ENCODE data around the gene ITPR2. TPM values are rescaled to one million over a fixed set of nuclear protein-coding genes. Genes with fewer than 3 reads are reported as not detected.

Gene ITPR2
- total and polyA plus RNA-seq, 4 donors, result 1.5 to 84.8 (median 21.8) TPM

GRCh38 chr12:26633591-26634210 lies 199.3 kb downstream of the ITPR2 start:
- intact Hi-C loops (cut with DNase I), result loop anchor here in 1 of 2 donors (5.0 kb wide), 1 partner anchor 69 kb away; no protein-coding TSS in a partner anchor
- Histone ChIP-seq H3K4me1 (ENCODE audit: control insufficient read depth in 1 of 2, insufficient read depth in 2 of 2, low read length in 2 of 2) (no peaks in the 10 kb centered on the region), H3K27ac (ENCODE audit: low read depth in 1 of 2, low read length in 2 of 2) (no peak overlapping the region), H3K9me3 (ENCODE audit: control insufficient read depth, low read length) (no peaks in the 10 kb centered on the region), H3K27me3 (ENCODE audit: control insufficient read depth in 1 of 2, insufficient read depth in 2 of 2, low read length in 1 of 2) (no peaks in the 10 kb centered on the region), H3K4me3 (ENCODE audit: low read length in 2 of 2) (no peak overlapping the region), H3K36me3 (ENCODE audit: control insufficient read depth in 1 of 2, insufficient read depth in 2 of 2, low read length in 1 of 2) (no peaks in the 10 kb centered on the region)
- DNase-seq (no peak), ATAC-seq (ENCODE audit: low FRiP score) (no peak)
- 46 to 54% methylated on average over 5 of the region's 5 CpGs for WGBS, 2 donors

- no peaks in the 10 kb centered on the region for H3K9me3 ChIP-seq (ENCODE audit: control insufficient read depth, low read length)
- H3K4me3 ChIP-seq (ENCODE audit: low read length in 2 of 2), result no peak overlapping the region
- WGBS, 2 donors, result 95 to 96% methylated on average over 6 of the region's 6 CpGs
- no peak for ATAC-seq (ENCODE audit: low FRiP score)
- no peak overlapping the region for H3K27ac ChIP-seq (ENCODE audit: low read depth in 1 of 2, low read length in 2 of 2)
- intact Hi-C loops (cut with DNase I), result loop anchor here in 1 of 2 donors (5.0 kb wide), 1 partner anchor 70 kb away; no protein-coding TSS in a partner anchor
- H3K4me1 ChIP-seq (ENCODE audit: control insufficient read depth in 1 of 2, insufficient read depth in 2 of 2, low read length in 2 of 2), result no peaks in the 10 kb centered on the region
- DNase-seq, result no peak
- no peaks in the 10 kb centered on the region for H3K27me3 ChIP-seq (ENCODE audit: control insufficient read depth in 1 of 2, insufficient read depth in 2 of 2, low read length in 1 of 2)
- H3K36me3 ChIP-seq (ENCODE audit: control insufficient read depth in 1 of 2, insufficient read depth in 2 of 2, low read length in 1 of 2), result no peaks in the 10 kb centered on the region
Observed at GRCh38 chr12:26632756-26633155, 200.2 kb downstream of the ITPR2 start.

GRCh38 chr12:26631846-26632245 lies 201.1 kb downstream of the ITPR2 start:
- intact Hi-C loops (cut with DNase I), result loop anchor here in 1 of 2 donors (5.0 kb wide), 1 partner anchor 70 kb away; no protein-coding TSS in a partner anchor
- ATAC-seq (ENCODE audit: low FRiP score), result no peak

GRCh38 chr12:26630546-26631027 lies 202.4 kb downstream of the ITPR2 start:
- ATAC-seq (ENCODE audit: low FRiP score) (peak; percentile 75), DNase-seq (peak in 1 of 2 donors; percentile 53)
- H3K27ac ChIP-seq (ENCODE audit: low read depth in 1 of 2, low read length in 2 of 2), result no peak overlapping the region
- 9 to 14% methylated on average over 10 of the region's 10 CpGs for WGBS, 2 donors
- intact Hi-C loops (cut with DNase I), result loop anchor here in 1 of 2 donors (5.0 kb wide), 1 partner anchor 72 kb away; no protein-coding TSS in a partner anchor
- no peaks in the 10 kb centered on the region for H3K9me3 ChIP-seq (ENCODE audit: control insufficient read depth, low read length)
- H3K36me3 ChIP-seq (ENCODE audit: control insufficient read depth in 1 of 2, insufficient read depth in 2 of 2, low read length in 1 of 2), result peaks cover 0 to 3% of the 10 kb centered on the region in 2 donors
- no peaks in the 10 kb centered on the region for H3K4me1 ChIP-seq (ENCODE audit: control insufficient read depth in 1 of 2, insufficient read depth in 2 of 2, low read length in 2 of 2)
- H3K4me3 ChIP-seq (ENCODE audit: low read length in 2 of 2), result peak overlapping the region in 1 of 2 donors; percentile 48
- H3K27me3 ChIP-seq (ENCODE audit: control insufficient read depth in 1 of 2, insufficient read depth in 2 of 2, low read length in 1 of 2), result no peaks in the 10 kb centered on the region

More at GRCh38 chr12:26631846-26632245, 201.1 kb downstream of the ITPR2 start:
- Histone ChIP-seq H3K27ac (ENCODE audit: low read depth in 1 of 2, low read length in 2 of 2) (no peak overlapping the region), H3K4me1 (ENCODE audit: control insufficient read depth in 1 of 2, insufficient read depth in 2 of 2, low read length in 2 of 2) (no peaks in the 10 kb centered on the region), H3K27me3 (ENCODE audit: control insufficient read depth in 1 of 2, insufficient read depth in 2 of 2, low read length in 1 of 2) (no peaks in the 10 kb centered on the region), H3K9me3 (ENCODE audit: control insufficient read depth, low read length) (no peaks in the 10 kb centered on the region), H3K36me3 (ENCODE audit: control insufficient read depth in 1 of 2, insufficient read depth in 2 of 2, low read length in 1 of 2) (no peaks in the 10 kb centered on the region), H3K4me3 (ENCODE audit: low read length in 2 of 2) (no peak overlapping the region)
- DNase-seq, result no peak
- 95 to 97% methylated on average over 6 of the region's 6 CpGs for WGBS, 2 donors

- Histone ChIP-seq H3K27ac (ENCODE audit: low read depth in 1 of 2, low read length in 2 of 2) (no peak overlapping the region), H3K4me1 (ENCODE audit: control insufficient read depth in 1 of 2, insufficient read depth in 2 of 2, low read length in 2 of 2) (no peaks in the 10 kb centered on the region), H3K9me3 (ENCODE audit: control insufficient read depth, low read length) (no peaks in the 10 kb centered on the region), H3K27me3 (ENCODE audit: control insufficient read depth in 1 of 2, insufficient read depth in 2 of 2, low read length in 1 of 2) (no peaks in the 10 kb centered on the region), H3K36me3 (ENCODE audit: control insufficient read depth in 1 of 2, insufficient read depth in 2 of 2, low read length in 1 of 2) (peaks cover 0 to 3% of the 10 kb centered on the region in 2 donors), H3K4me3 (ENCODE audit: low read length in 2 of 2) (no peak overlapping the region)
- intact Hi-C loops (cut with DNase I), result loop anchor here (5.0 to 10.0 kb wide), 2 partner anchors 72 to 245 kb away; no protein-coding TSS in a partner anchor
- DNase-seq (no peak), ATAC-seq (ENCODE audit: low FRiP score) (no peak)
- 7 to 10% methylated on average over 1 of the region's 1 CpG for WGBS, 2 donors
Observed at GRCh38 chr12:26629864-26630263, 203.1 kb downstream of the ITPR2 start.

GRCh38 chr12:26628234-26628633 lies 204.8 kb downstream of the ITPR2 start:
- Histone ChIP-seq H3K4me1 (ENCODE audit: control insufficient read depth in 1 of 2, insufficient read depth in 2 of 2, low read length in 2 of 2) (no peaks in the 10 kb centered on the region), H3K4me3 (ENCODE audit: low read length in 2 of 2) (no peak overlapping the region), H3K27me3 (ENCODE audit: control insufficient read depth in 1 of 2, insufficient read depth in 2 of 2, low read length in 1 of 2) (no peaks in the 10 kb centered on the region), H3K27ac (ENCODE audit: low read depth in 1 of 2, low read length in 2 of 2) (no peak overlapping the region), H3K36me3 (ENCODE audit: control insufficient read depth in 1 of 2, insufficient read depth in 2 of 2, low read length in 1 of 2) (peaks cover 0 to 3% of the 10 kb centered on the region in 2 donors), H3K9me3 (ENCODE audit: control insufficient read depth, low read length) (no peaks in the 10 kb centered on the region)
- intact Hi-C loops (cut with DNase I), result loop anchor here in 1 of 2 donors (10.0 kb wide), 1 partner anchor 247 kb away; no protein-coding TSS in a partner anchor
- 88% methylated on average over 2 of the region's 2 CpGs for WGBS, 2 donors
- no peak for ATAC-seq (ENCODE audit: low FRiP score)
- no peak for DNase-seq

GRCh38 chr12:26627335-26627734 lies 205.7 kb downstream of the ITPR2 start:
- Histone ChIP-seq H3K27me3 (ENCODE audit: control insufficient read depth in 1 of 2, insufficient read depth in 2 of 2, low read length in 1 of 2) (no peaks in the 10 kb centered on the region), H3K27ac (ENCODE audit: low read depth in 1 of 2, low read length in 2 of 2) (no peak overlapping the region), H3K4me3 (ENCODE audit: low read length in 2 of 2) (no peak overlapping the region), H3K36me3 (ENCODE audit: control insufficient read depth in 1 of 2, insufficient read depth in 2 of 2, low read length in 1 of 2) (peaks cover 0 to 3% of the 10 kb centered on the region in 2 donors), H3K9me3 (ENCODE audit: control insufficient read depth, low read length) (no peaks in the 10 kb centered on the region), H3K4me1 (ENCODE audit: control insufficient read depth in 1 of 2, insufficient read depth in 2 of 2, low read length in 2 of 2) (no peaks in the 10 kb centered on the region)
- intact Hi-C loops (cut with DNase I), result loop anchor here in 1 of 2 donors (10.0 kb wide), 1 partner anchor 247 kb away; no protein-coding TSS in a partner anchor
- ATAC-seq (ENCODE audit: low FRiP score), result no peak
- DNase-seq, result no peak
- WGBS, 2 donors, result 89 to 93% methylated on average over 4 of the region's 4 CpGs

GRCh38 chr12:26623136-26623535 lies 209.9 kb downstream of the ITPR2 start:
- Histone ChIP-seq H3K27ac (ENCODE audit: low read depth in 1 of 2, low read length in 2 of 2) (no peak overlapping the region), H3K36me3 (ENCODE audit: control insufficient read depth in 1 of 2, insufficient read depth in 2 of 2, low read length in 1 of 2) (peaks cover 0 to 5% of the 10 kb centered on the region in 2 donors), H3K9me3 (ENCODE audit: control insufficient read depth, low read length) (no peaks in the 10 kb centered on the region), H3K4me1 (ENCODE audit: control insufficient read depth in 1 of 2, insufficient read depth in 2 of 2, low read length in 2 of 2) (no peaks in the 10 kb centered on the region), H3K27me3 (ENCODE audit: control insufficient read depth in 1 of 2, insufficient read depth in 2 of 2, low read length in 1 of 2) (no peaks in the 10 kb centered on the region), H3K4me3 (ENCODE audit: low read length in 2 of 2) (no peak overlapping the region)
- WGBS, 2 donors, result 91 to 93% methylated on average over 4 of the region's 4 CpGs
- ATAC-seq (ENCODE audit: low FRiP score) (no peak), DNase-seq (no peak)
- intact Hi-C loops (cut with DNase I), result loop anchor here in 1 of 2 donors (10.0 kb wide), 1 partner anchor 252 kb away; no protein-coding TSS in a partner anchor

Measured in aorta (tissue), 5 donors.